Stimulated activated CD4-positive, alpha-beta T cell treated with anti-CD3 and anti-CD28 coated beads, Interleukin-4, amount 100 ng/mL, for 48 hours (primary cell): ENCODE data around the gene MYL12A.
"Not testable (repeated sequence)": the region's sequence is repeated elsewhere in the genome, so short reads cannot be mapped to it uniquely, and the experiment has no call there.

Source experiments
- DNase-seq, 2 donors: peaks; one replicate each; pipeline ENCODE4 v3.0.0-alpha.2; 2020; ENCODE audit warnings: low read depth in 2 of 2

The MYL12A gene

GRCh38 chr18:3255611-3256165, 8.1 kb downstream of the MYL12A start:
- DNase-seq: no peak

GRCh38 chr18:3256693-3257626, 9.4 kb downstream of the MYL12A start:
- no peak for DNase-seq

- DNase-seq: no peak
These were observed 10.1 kb downstream of the MYL12A start for GRCh38 chr18:3257627-3258120.

GRCh38 chr18:3260995-3261372, 13.4 kb downstream of the MYL12A start:
- DNase-seq: no peak

- DNase-seq: peak; percentile 62 to 75
These were observed 14.0 kb downstream of the MYL12A start, which contains the start of gene MYL12B for GRCh38 chr18:3261373-3262233. Gene MYL12B (plus strand): TSS chr18:3262133. CDS start chr18:3272899, 10,766 bp downstream.

GRCh38 chr18:3262234-3263131, 14.9 kb downstream of the MYL12A start:
- peak in 1 of 2 donors; percentile 20 for DNase-seq

GRCh38 chr18:3263132-3263700, 15.6 kb downstream of the MYL12A start:
- no peak for DNase-seq

GRCh38 chr18:3264362-3264761, 16.8 kb downstream of the MYL12A start:
- no peak for DNase-seq

- no peak for DNase-seq
These were observed 18.0 kb downstream of the MYL12A start for GRCh38 chr18:3265564-3266033.

- no peak for DNase-seq
These were observed 18.5 kb downstream of the MYL12A start for GRCh38 chr18:3266062-3266608.

- no peak for DNase-seq
These were observed 20.7 kb downstream of the MYL12A start for GRCh38 chr18:3268306-3268705.

- no peak for DNase-seq
These were observed 21.8 kb downstream of the MYL12A start for GRCh38 chr18:3269241-3269913.

- DNase-seq: no peak
These were observed 22.3 kb downstream of the MYL12A start for GRCh38 chr18:3269914-3270299.

- no peak for DNase-seq
These were observed 25.4 kb downstream of the MYL12A start for GRCh38 chr18:3273042-3273441.

GRCh38 chr18:3277643-3278213, 30.1 kb downstream of the MYL12A start:
- not testable (repeated sequence) for DNase-seq

GRCh38 chr18:3279201-3280185, 31.9 kb downstream of the MYL12A start:
- DNase-seq: no peak

GRCh38 chr18:3281456-3282400, 34.1 kb downstream of the MYL12A start:
- no peak for DNase-seq
